Tibial artery (tissue), 4 donors: ENCODE measurements around the gene EPHB1.

ENCODE experiments used
- DNase-seq, 2 donors: peaks; one replicate each; pipeline ENCODE4 v3.0.0-alpha.2; 2019
- H3K27ac ChIP-seq, 2 donors: fragments of 200-600 bp; sonication (generic) in 1 of 2; 1 replicate in 1 of 2; 2 replicates in 1 of 2; pipeline ENCODE4 v1.5.1; 2018 to 2019; ENCODE audit warnings: mild to moderate bottlenecking in 1 of 2
- H3K27me3 ChIP-seq, 2 donors: fragments of 200-600 bp; sonication (generic) in 1 of 2; one replicate each; pipeline versions ENCODE4 v1.5.1 to v1.6.0; 2016 to 2019
- H3K36me3 ChIP-seq, 3 donors: fragments of 200-600 bp; sonication (generic) in 2 of 3; one replicate each; pipeline ENCODE4 v1.5.1; 2016 to 2019; ENCODE audit warnings: mild to moderate bottlenecking in 2 of 3
- H3K4me1 ChIP-seq, 4 donors: fragments of 200-600 bp; sonication (generic) in 2 of 4; 1 replicate in 3 of 4; 2 replicates in 1 of 4; pipeline ENCODE4 v1.5.1; 2016 to 2019
- H3K4me3 ChIP-seq, 2 donors: fragments of 200-600 bp; sonication (generic) in 1 of 2; 1 replicate in 1 of 2; 2 replicates in 1 of 2; pipeline ENCODE4 v1.5.1; 2018 to 2019; ENCODE audit warnings: mild to moderate bottlenecking in 2 of 2
- H3K9me3 ChIP-seq, 3 donors: fragments of 200-600 bp; sonication (generic) in 1 of 3; one replicate each; pipeline ENCODE4 v1.5.1; 2016 to 2019
- CTCF ChIP-seq, 2 experiments: fragments of 200-600 bp in 1 of 2; fragments of 450-650 bp in 1 of 2; IDR thresholded peaks; one replicate each; pipeline ENCODE4 v1.5.1; 2017 to 2019; ENCODE audit warnings: antibody characterized with exemption in 2 of 2, mild to moderate bottlenecking in 1 of 2, moderate library complexity in 1 of 2
- intact Hi-C: fragments of 100-400 bp; cut with DNase I; formaldehyde crosslinking; loops from one replicate; pipeline ENCODE4 v1.15.0; 2023; ENCODE audit warnings: low total_unique reads

The EPHB1 gene

GRCh38 chr3:134839990-134840389 lies 44.9 kb downstream of the EPHB1 start:
- intact Hi-C loops, result no loop called here
- Histone ChIP-seq H3K4me1 (no peaks in the 10 kb centered on the region), H3K9me3 (peaks cover 0 to 7% (median 7%) of the 10 kb centered on the region in 3 donors), H3K4me3 (no peak overlapping the region), H3K27ac (no peak overlapping the region), H3K27me3 (no peaks in the 10 kb centered on the region), H3K36me3 (no peaks in the 10 kb centered on the region)
- DNase-seq, result peak in 1 of 2 donors; percentile 32
- no peak for TF ChIP-seq CTCF (IDR thresholded peaks at IDR 0.05)

GRCh38 chr3:134840459-134840858 lies 45.4 kb downstream of the EPHB1 start:
- TF ChIP-seq CTCF (IDR thresholded peaks at IDR 0.05), result no peak
- H3K27me3 ChIP-seq, result no peaks in the 10 kb centered on the region
- H3K4me3 ChIP-seq, result no peak overlapping the region
- DNase-seq, result no peak
- intact Hi-C loops, result no loop called here
- no peak overlapping the region for H3K27ac ChIP-seq
- H3K4me1 ChIP-seq, result no peaks in the 10 kb centered on the region
- H3K36me3 ChIP-seq, result no peaks in the 10 kb centered on the region
- peaks cover 0 to 7% (median 7%) of the 10 kb centered on the region in 3 donors for H3K9me3 ChIP-seq

GRCh38 chr3:134846084-134846483 lies 51.0 kb downstream of the EPHB1 start:
- Histone ChIP-seq H3K27ac (no peak overlapping the region), H3K27me3 (no peaks in the 10 kb centered on the region), H3K4me1 (peaks cover 0 to 6% (median 0%) of the 10 kb centered on the region in 4 donors), H3K36me3 (no peaks in the 10 kb centered on the region), H3K9me3 (peaks cover 0 to 7% (median 7%) of the 10 kb centered on the region in 3 donors), H3K4me3 (no peak overlapping the region)
- TF ChIP-seq CTCF (IDR thresholded peaks at IDR 0.05), result no peak
- intact Hi-C loops, result no loop called here
- no peak for DNase-seq

- H3K27ac ChIP-seq, result no peak overlapping the region
- intact Hi-C loops, result no loop called here
- no peak for TF ChIP-seq CTCF (IDR thresholded peaks at IDR 0.05)
- peaks cover 0 to 7% (median 6%) of the 10 kb centered on the region in 3 donors for H3K9me3 ChIP-seq
- H3K4me1 ChIP-seq, result peaks cover 0 to 6% (median 0%) of the 10 kb centered on the region in 4 donors
- DNase-seq, result no peak
- no peaks in the 10 kb centered on the region for H3K27me3 ChIP-seq
- no peaks in the 10 kb centered on the region for H3K36me3 ChIP-seq
- H3K4me3 ChIP-seq, result no peak overlapping the region
These were observed 51.9 kb downstream of the EPHB1 start for GRCh38 chr3:134846911-134847317.

GRCh38 chr3:134847349-134847748 lies 52.3 kb downstream of the EPHB1 start:
- intact Hi-C loops, result no loop called here
- Histone ChIP-seq H3K27me3 (no peaks in the 10 kb centered on the region), H3K27ac (no peak overlapping the region), H3K4me3 (no peak overlapping the region), H3K4me1 (peaks cover 0 to 6% (median 0%) of the 10 kb centered on the region in 4 donors), H3K36me3 (no peaks in the 10 kb centered on the region), H3K9me3 (peaks cover 0 to 5% (median 3%) of the 10 kb centered on the region in 3 donors)
- TF ChIP-seq CTCF (IDR thresholded peaks at IDR 0.05), result no peak
- DNase-seq, result no peak

GRCh38 chr3:134849561-134849960 lies 54.5 kb downstream of the EPHB1 start:
- Histone ChIP-seq H3K4me1 (peaks cover 0 to 6% (median 0%) of the 10 kb centered on the region in 4 donors), H3K36me3 (no peaks in the 10 kb centered on the region), H3K27me3 (no peaks in the 10 kb centered on the region), H3K27ac (no peak overlapping the region), H3K4me3 (no peak overlapping the region), H3K9me3 (no peaks in the 10 kb centered on the region)
- no peak for TF ChIP-seq CTCF (IDR thresholded peaks at IDR 0.05)
- intact Hi-C loops, result no loop called here
- DNase-seq, result no peak
